NCI-H524 treated with DMSO at 0.1 percent for 48 hours (cell line): ENCODE data around the gene SATB2.

Source experiments
- DNase-seq: peaks from one replicate; lab custom pipeline; 2025; lab: John Stamatoyannopoulos, UW

SATB2 gene

GRCh38 chr2:199325881-199326280 is 131.9 kb downstream of the SATB2 start:
- no peak for DNase-seq

- DNase-seq = no peak
Measured at GRCh38 chr2:199322151-199322550, 135.6 kb downstream of the SATB2 start.

GRCh38 chr2:199317646-199318045 is 140.1 kb downstream of the SATB2 start:
- DNase-seq = no peak

- no peak for DNase-seq
Measured at GRCh38 chr2:199316851-199317250, 140.9 kb downstream of the SATB2 start.

- no peak for DNase-seq
Measured at GRCh38 chr2:199315299-199316179, 142.2 kb downstream of the SATB2 start.

GRCh38 chr2:199312931-199313330 is 144.8 kb downstream of the SATB2 start:
- DNase-seq = no peak

GRCh38 chr2:199310771-199311585 is 146.8 kb downstream of the SATB2 start:
- DNase-seq = peak; percentile 96

- DNase-seq = peak; percentile 98
Measured at GRCh38 chr2:199309973-199310372, 147.8 kb downstream of the SATB2 start.

- no peak for DNase-seq
Measured at GRCh38 chr2:199309411-199309810, 148.3 kb downstream of the SATB2 start.

GRCh38 chr2:199308567-199308966 is 149.2 kb downstream of the SATB2 start:
- no peak for DNase-seq

GRCh38 chr2:199307461-199307860 is 150.3 kb downstream of the SATB2 start:
- DNase-seq = no peak

- DNase-seq = no peak
Measured at GRCh38 chr2:199306116-199306515, 151.6 kb downstream of the SATB2 start.

GRCh38 chr2:199303728-199304177 is 154.0 kb downstream of the SATB2 start:
- no peak for DNase-seq

- no peak for DNase-seq
Measured at GRCh38 chr2:199302851-199303250, 154.9 kb downstream of the SATB2 start.

GRCh38 chr2:199288424-199288823 is 169.3 kb downstream of the SATB2 start:
- no peak for DNase-seq

- DNase-seq = no peak
Measured at GRCh38 chr2:199282309-199282708, 175.4 kb downstream of the SATB2 start.

GRCh38 chr2:199279146-199279545 is 178.6 kb downstream of the SATB2 start:
- DNase-seq = no peak

- no peak for DNase-seq
Measured at GRCh38 chr2:199278099-199278498, 179.6 kb downstream of the SATB2 start.

GRCh38 chr2:199273042-199273511 is 184.7 kb downstream of the SATB2 start:
- DNase-seq = no peak

GRCh38 chr2:199261936-199262335 is 195.8 kb downstream of the SATB2 start:
- DNase-seq = no peak

- DNase-seq = no peak
Measured at GRCh38 chr2:199261239-199261638, 196.5 kb downstream of the SATB2 start.

GRCh38 chr2:199259671-199260070 is 198.1 kb downstream of the SATB2 start:
- no peak for DNase-seq

- DNase-seq = no peak
Measured at GRCh38 chr2:199258291-199258690, 199.4 kb downstream of the SATB2 start.
